OCI-LY1 (cell line): ENCODE measurements around the gene DIAPH2.

ENCODE experiments used
- EZH2 ChIP-seq: fragments of 200-600 bp; sonication (generic), shearing (Covaris generic); IDR thresholded peaks from 2 replicates; pipeline ENCODE4 v1.8.0; 2017; ENCODE audit warnings: borderline replicate concordance, mixed run types, mild to moderate bottlenecking, antibody characterized with exemption, low read length, moderate library complexity, mixed read lengths
- TF ChIP-seq, protein P1 (sequence below): fragments of 200-600 bp; sonication (generic), shearing (Covaris generic); IDR thresholded peaks from 2 replicates; pipeline ENCODE4 v1.5.1; 2017; ENCODE audit warnings: mild to moderate bottlenecking, antibody characterized with exemption, low read length, moderate library complexity, mixed read lengths

DNA sequence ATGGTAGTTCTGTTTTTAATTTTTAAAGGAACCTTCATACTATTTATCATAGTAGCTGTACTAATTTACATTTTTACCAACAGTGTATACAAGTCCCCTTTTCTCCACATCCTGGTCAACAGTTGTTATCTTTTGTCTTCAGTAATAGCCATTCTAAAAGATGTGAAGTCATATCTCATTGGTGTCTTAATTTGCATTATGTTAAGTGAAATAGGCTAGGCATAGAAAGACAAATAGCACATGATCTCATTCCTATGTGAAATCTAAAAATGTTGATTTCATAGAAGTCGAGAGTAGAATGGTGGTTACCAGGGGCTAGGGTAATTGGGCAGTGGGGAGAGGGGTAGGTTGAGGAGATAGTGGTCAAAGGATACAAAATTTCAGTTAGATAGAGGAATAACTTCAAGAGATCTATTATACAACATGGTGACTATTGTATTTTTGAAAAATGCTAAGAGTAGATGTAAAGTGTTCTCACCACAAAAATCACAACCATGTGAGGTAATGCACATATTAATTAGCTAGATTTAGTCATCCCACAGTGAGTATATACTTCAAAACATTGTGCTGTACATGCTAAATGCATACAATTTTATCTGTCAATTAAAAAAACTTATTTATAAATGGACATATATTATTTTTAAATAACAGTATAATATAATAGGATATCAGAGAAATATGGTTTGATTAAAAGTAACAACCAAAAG, 58.9 kb downstream of the DIAPH2 start:
- TF ChIP-seq, protein P1, sequence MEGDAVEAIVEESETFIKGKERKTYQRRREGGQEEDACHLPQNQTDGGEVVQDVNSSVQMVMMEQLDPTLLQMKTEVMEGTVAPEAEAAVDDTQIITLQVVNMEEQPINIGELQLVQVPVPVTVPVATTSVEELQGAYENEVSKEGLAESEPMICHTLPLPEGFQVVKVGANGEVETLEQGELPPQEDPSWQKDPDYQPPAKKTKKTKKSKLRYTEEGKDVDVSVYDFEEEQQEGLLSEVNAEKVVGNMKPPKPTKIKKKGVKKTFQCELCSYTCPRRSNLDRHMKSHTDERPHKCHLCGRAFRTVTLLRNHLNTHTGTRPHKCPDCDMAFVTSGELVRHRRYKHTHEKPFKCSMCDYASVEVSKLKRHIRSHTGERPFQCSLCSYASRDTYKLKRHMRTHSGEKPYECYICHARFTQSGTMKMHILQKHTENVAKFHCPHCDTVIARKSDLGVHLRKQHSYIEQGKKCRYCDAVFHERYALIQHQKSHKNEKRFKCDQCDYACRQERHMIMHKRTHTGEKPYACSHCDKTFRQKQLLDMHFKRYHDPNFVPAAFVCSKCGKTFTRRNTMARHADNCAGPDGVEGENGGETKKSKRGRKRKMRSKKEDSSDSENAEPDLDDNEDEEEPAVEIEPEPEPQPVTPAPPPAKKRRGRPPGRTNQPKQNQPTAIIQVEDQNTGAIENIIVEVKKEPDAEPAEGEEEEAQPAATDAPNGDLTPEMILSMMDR: no peak
- TF ChIP-seq EZH2: no peak
